Trophoblast cell (in vitro differentiated cells and primary cell): Measurements from ENCODE around the gene RAB11FIP4.

Experiments used
- DNase-seq, 2 donors: peaks; one replicate each; pipeline ENCODE4 v3.0.0-alpha.2; 2016
- H2AFZ ChIP-seq: 2 replicates; pipeline ENCODE4 v1.6.1; 2013; ENCODE audit warnings: low read length, moderate library complexity, mild to moderate bottlenecking; ENCODE audit not compliant: insufficient read depth, poor library complexity
- H2AK5ac ChIP-seq: 2 replicates; pipeline ENCODE4 v1.6.1; 2013; ENCODE audit warnings: mild to moderate bottlenecking, low read length
- H2BK120ac ChIP-seq: 2 replicates; pipeline ENCODE4 v1.6.1; 2013; ENCODE audit warnings: low read length, mild to moderate bottlenecking, moderate library complexity; ENCODE audit not compliant: insufficient read depth, poor library complexity
- H2BK12ac ChIP-seq: 2 replicates; pipeline ENCODE4 v1.6.1; 2013; ENCODE audit warnings: mild to moderate bottlenecking, low read length, moderate library complexity
- H2BK5ac ChIP-seq: 2 replicates; pipeline ENCODE4 v1.6.1; 2013; ENCODE audit warnings: low read length, low read depth, moderate library complexity, mild to moderate bottlenecking; ENCODE audit not compliant: poor library complexity
- H3K14ac ChIP-seq: 2 replicates; pipeline ENCODE4 v1.6.1; 2013; ENCODE audit warnings: mild to moderate bottlenecking, low read length
- H3K18ac ChIP-seq: 2 replicates; pipeline ENCODE4 v1.6.1; 2013; ENCODE audit warnings: mild to moderate bottlenecking, low read length
- H3K23ac ChIP-seq: 2 replicates; pipeline ENCODE4 v1.6.1; 2013; ENCODE audit warnings: low read length
- H3K27ac ChIP-seq: 2 replicates; pipeline ENCODE4 v1.5.1; 2013; ENCODE audit warnings: low read depth, mild to moderate bottlenecking, inconsistent platforms, low read length, moderate library complexity
- H3K27me3 ChIP-seq: 2 replicates; pipeline ENCODE4 v1.6.1; 2013; ENCODE audit warnings: inconsistent platforms, mild to moderate bottlenecking, low read length, moderate library complexity; ENCODE audit not compliant: insufficient read depth
- H3K36me3 ChIP-seq, 2 experiments: 1 replicate in 1 of 2; 2 replicates in 1 of 2; pipeline ENCODE4 v1.6.1; 2013; ENCODE audit warnings: low read length in 2 of 2, mild to moderate bottlenecking in 2 of 2, moderate library complexity in 1 of 2; ENCODE audit not compliant: insufficient read depth in 2 of 2, control insufficient read depth in 1 of 2
- H3K4ac ChIP-seq: 2 replicates; pipeline ENCODE4 v1.6.1; 2013; ENCODE audit warnings: low read depth, mild to moderate bottlenecking, low read length, moderate library complexity
- H3K4me1 ChIP-seq, 2 experiments: 1 replicate in 1 of 2; 2 replicates in 1 of 2; pipeline ENCODE4 v1.6.1; 2013; ENCODE audit warnings: low read length in 2 of 2, mild to moderate bottlenecking in 2 of 2, moderate library complexity in 1 of 2; ENCODE audit not compliant: insufficient read depth in 2 of 2, control insufficient read depth in 1 of 2
- H3K4me2 ChIP-seq: 2 replicates; pipeline ENCODE4 v1.6.1; 2013; ENCODE audit warnings: inconsistent platforms, mild to moderate bottlenecking, low read length, moderate library complexity
- H3K4me3 ChIP-seq: 2 replicates; pipeline ENCODE4 v1.5.1; 2013; ENCODE audit warnings: mild to moderate bottlenecking, low read depth, low read length, inconsistent platforms
- H3K79me1 ChIP-seq: one replicate; pipeline ENCODE4 v1.6.1; 2013; ENCODE audit warnings: low read length
- H3K79me2 ChIP-seq: 2 replicates; pipeline ENCODE4 v1.6.1; 2013; ENCODE audit warnings: low read length, mild to moderate bottlenecking; ENCODE audit not compliant: control insufficient read depth, insufficient read depth, poor library complexity
- H3K9ac ChIP-seq: 2 replicates; pipeline ENCODE4 v1.6.1; 2013; ENCODE audit warnings: mild to moderate bottlenecking, low read length
- H3K9me3 ChIP-seq: 2 replicates; pipeline ENCODE4 v1.6.1; 2013; ENCODE audit warnings: low read depth, mild to moderate bottlenecking, control low read depth, inconsistent platforms, low read length; ENCODE audit not compliant: insufficient read depth
- H4K12ac ChIP-seq: 2 replicates; pipeline ENCODE4 v1.6.1; 2013; ENCODE audit warnings: low read depth, mild to moderate bottlenecking, low read length, moderate library complexity
- H4K8ac ChIP-seq: 2 replicates; pipeline ENCODE4 v1.6.1; 2013; ENCODE audit warnings: low read depth, mild to moderate bottlenecking, low read length, moderate library complexity
- H4K91ac ChIP-seq: one replicate; pipeline ENCODE4 v1.6.1; 2013; ENCODE audit warnings: low read depth, mild to moderate bottlenecking, low read length, moderate library complexity
- WGBS: extraction: QIAGEN DNeasy Blood & Tissue Kit; methylation state at CpG from one replicate; pipeline ENCODE4 v1.1.7; 2013; ENCODE audit warnings: missing lambda C conversion rate; ENCODE audit not compliant: insufficient read length, insufficient coverage; ENCODE audit errors: extremely low coverage; 5-methylcytosine and 5-hydroxymethylcytosine counted together

Gene RAB11FIP4

GRCh38 chr17:31561469-31562375 lies 170.2 kb downstream of the RAB11FIP4 start:
- H4K8ac ChIP-seq: no peak overlapping the region
- H3K4ac ChIP-seq: no peak overlapping the region
- no peak overlapping the region for H2BK5ac ChIP-seq
- H3K79me2 ChIP-seq: peaks cover 13% of the 10 kb centered on the region
- H3K79me1 ChIP-seq: peaks cover 26% of the 10 kb centered on the region
- peak overlapping the region; percentile 27 for H3K18ac ChIP-seq
- H2AK5ac ChIP-seq: no peak overlapping the region
- H3K4me3 ChIP-seq: no peak overlapping the region
- peak overlapping the region; percentile 47 for H3K4me2 ChIP-seq
- peaks cover 0 to 1% of the 10 kb centered on the region in 2 experiments for H3K36me3 ChIP-seq
- no peak overlapping the region for H3K23ac ChIP-seq
- H3K9me3 ChIP-seq: no peaks in the 10 kb centered on the region
- H4K91ac ChIP-seq: peak overlapping the region; percentile 18
- no peak overlapping the region for H2BK120ac ChIP-seq
- DNase-seq: peak; percentile 94 to 95
- H3K14ac ChIP-seq: no peak overlapping the region
- H3K27me3 ChIP-seq: peaks cover 7% of the 10 kb centered on the region
- H2BK12ac ChIP-seq: no peak overlapping the region
- H2AFZ ChIP-seq: no peak overlapping the region
- H3K9ac ChIP-seq: no peak overlapping the region
- H3K4me1 ChIP-seq: peaks cover 29 to 51% of the 10 kb centered on the region in 2 experiments
- no peak overlapping the region for H4K12ac ChIP-seq
- WGBS: no CpG with 5 or more reads among the region's 9 CpGs
- H3K27ac ChIP-seq: peak overlapping the region; percentile 52

- H3K23ac ChIP-seq: no peak overlapping the region
- no peak for DNase-seq
- peaks cover 13% of the 10 kb centered on the region for H3K79me2 ChIP-seq
- no peak overlapping the region for H2AFZ ChIP-seq
- WGBS: no CpG with 5 or more reads among the region's 8 CpGs
- H3K27me3 ChIP-seq: peaks cover 7% of the 10 kb centered on the region
- H2BK12ac ChIP-seq: no peak overlapping the region
- H3K4me1 ChIP-seq: peaks cover 29 to 54% of the 10 kb centered on the region in 2 experiments
- no peak overlapping the region for H3K4me3 ChIP-seq
- peaks cover 0 to 1% of the 10 kb centered on the region in 2 experiments for H3K36me3 ChIP-seq
- H3K14ac ChIP-seq: no peak overlapping the region
- no peak overlapping the region for H4K8ac ChIP-seq
- H4K91ac ChIP-seq: no peak overlapping the region
- H3K4me2 ChIP-seq: no peak overlapping the region
- H3K4ac ChIP-seq: no peak overlapping the region
- H3K79me1 ChIP-seq: peaks cover 26% of the 10 kb centered on the region
- no peak overlapping the region for H4K12ac ChIP-seq
- H3K18ac ChIP-seq: no peak overlapping the region
- H2BK120ac ChIP-seq: no peak overlapping the region
- H3K9ac ChIP-seq: no peak overlapping the region
- no peak overlapping the region for H2BK5ac ChIP-seq
- no peak overlapping the region for H2AK5ac ChIP-seq
- no peak overlapping the region for H3K27ac ChIP-seq
- no peaks in the 10 kb centered on the region for H3K9me3 ChIP-seq
These were observed 170.9 kb downstream of the RAB11FIP4 start for GRCh38 chr17:31562376-31562840.

- no peak overlapping the region for H3K27ac ChIP-seq
- no peak overlapping the region for H2BK120ac ChIP-seq
- no peak overlapping the region for H3K23ac ChIP-seq
- H3K79me1 ChIP-seq: peaks cover 13% of the 10 kb centered on the region
- no peak overlapping the region for H4K91ac ChIP-seq
- H3K14ac ChIP-seq: no peak overlapping the region
- no peak overlapping the region for H4K8ac ChIP-seq
- DNase-seq: no peak
- H3K9ac ChIP-seq: no peak overlapping the region
- no peak overlapping the region for H2BK5ac ChIP-seq
- no peak overlapping the region for H3K4me2 ChIP-seq
- peaks cover 0 to 1% of the 10 kb centered on the region in 2 experiments for H3K36me3 ChIP-seq
- H2BK12ac ChIP-seq: no peak overlapping the region
- no peak overlapping the region for H2AK5ac ChIP-seq
- no peaks in the 10 kb centered on the region for H3K9me3 ChIP-seq
- no peak overlapping the region for H3K18ac ChIP-seq
- H3K79me2 ChIP-seq: peaks cover 8% of the 10 kb centered on the region
- no peak overlapping the region for H3K4ac ChIP-seq
- no peak overlapping the region for H3K4me3 ChIP-seq
- no CpG with 5 or more reads among the region's 8 CpGs for WGBS
- peaks cover 27 to 49% of the 10 kb centered on the region in 2 experiments for H3K4me1 ChIP-seq
- H4K12ac ChIP-seq: no peak overlapping the region
- no peak overlapping the region for H2AFZ ChIP-seq
- peaks cover 7% of the 10 kb centered on the region for H3K27me3 ChIP-seq
These were observed 172.8 kb downstream of the RAB11FIP4 start for GRCh38 chr17:31564291-31564690.

- Histone ChIP-seq H2BK12ac (no peak overlapping the region), H4K12ac (no peak overlapping the region), H4K91ac (no peak overlapping the region), H4K8ac (no peak overlapping the region), H3K4me2 (no peak overlapping the region), H2AFZ (no peak overlapping the region), H3K9me3 (no peaks in the 10 kb centered on the region), H3K79me1 (peaks cover 7% of the 10 kb centered on the region), H3K23ac (no peak overlapping the region), H3K36me3 (peaks cover 0 to 1% of the 10 kb centered on the region in 2 experiments), H3K4ac (no peak overlapping the region), H2AK5ac (no peak overlapping the region), H2BK5ac (no peak overlapping the region), H3K27ac (no peak overlapping the region), H2BK120ac (no peak overlapping the region), H3K9ac (no peak overlapping the region), H3K27me3 (peaks cover 2% of the 10 kb centered on the region), H3K18ac (no peak overlapping the region), H3K4me1 (peaks cover 23 to 43% of the 10 kb centered on the region in 2 experiments), H3K4me3 (no peak overlapping the region), H3K79me2 (peaks cover 3% of the 10 kb centered on the region), H3K14ac (no peak overlapping the region)
- DNase-seq: peak in 1 of 2 donors; percentile 29
- WGBS: no CpG with 5 or more reads among the region's 6 CpGs
These were observed 173.4 kb downstream of the RAB11FIP4 start for GRCh38 chr17:31564883-31565301.
